SK-N-SH treated with all-trans-retinoic acid at 6 μM for 48 hours (cell line): ENCODE measurements around the gene LCE3C.

Experiments used
- ATAC-seq: fragments of 200-7000 bp; cut with Tn5 transposase; 3 replicates; pipeline ENCODE4 v1.9.1; 2020; ENCODE audit warnings: mild to moderate bottlenecking, moderate library complexity
- ARNTL ChIP-seq: fragments of 450-650 bp; formaldehyde crosslinking; IDR thresholded peaks from 2 replicates; pipeline ENCODE4 v1.5.0; 2020; ENCODE audit warnings: low read depth, mild to moderate bottlenecking, moderate library complexity, borderline replicate concordance
- CSDC2 ChIP-seq: fragments of 250-450 bp; sonication (Bioruptor Pico); IDR thresholded peaks from 2 replicates; pipeline ENCODE4 v1.5.0; 2020; ENCODE audit warnings: mild to moderate bottlenecking, moderate library complexity
- ESRRG ChIP-seq: fragments of 250-450 bp; sonication (Bioruptor Pico); IDR thresholded peaks from 2 replicates; pipeline ENCODE4 v1.6.1; 2021; ENCODE audit warnings: mild to moderate bottlenecking
- GLIS3 ChIP-seq: fragments of 250-450 bp; sonication (Bioruptor Pico); IDR thresholded peaks from 2 replicates; pipeline ENCODE4 v1.5.0; 2020; ENCODE audit warnings: mild to moderate bottlenecking, moderate library complexity
- ISL1 ChIP-seq: fragments of 250-450 bp; sonication (Bioruptor Pico); IDR thresholded peaks from 2 replicates; pipeline ENCODE4 v2.1.2; 2022; ENCODE audit warnings: mild to moderate bottlenecking, moderate library complexity
- OSR1 ChIP-seq: fragments of 250-450 bp; sonication (Bioruptor Pico); IDR thresholded peaks from 2 replicates; pipeline ENCODE4 v1.8.0; 2022; ENCODE audit warnings: moderate library complexity, mild to moderate bottlenecking, inconsistent platforms
- PPARA ChIP-seq: fragments of 250-450 bp; sonication (Bioruptor Pico); IDR thresholded peaks from 2 replicates; pipeline ENCODE4 v1.5.0; 2020; ENCODE audit warnings: mild to moderate bottlenecking, borderline replicate concordance
- RARB ChIP-seq: fragments of 250-450 bp; sonication (Bioruptor Pico); IDR thresholded peaks from 2 replicates; pipeline ENCODE4 v1.8.0; 2021; ENCODE audit warnings: mild to moderate bottlenecking, moderate library complexity
- SNAI2 ChIP-seq: fragments of 250-450 bp; sonication (Bioruptor Pico); IDR thresholded peaks from 2 replicates; pipeline ENCODE4 v1.5.0; 2020; ENCODE audit warnings: mild to moderate bottlenecking, moderate library complexity
- TCF4 ChIP-seq: fragments of 250-450 bp; sonication (Bioruptor Pico); IDR thresholded peaks from 2 replicates; pipeline ENCODE4 v1.8.0; 2021; ENCODE audit warnings: mild to moderate bottlenecking, moderate library complexity, borderline replicate concordance
- ZC3H10 ChIP-seq: fragments of 250-450 bp; sonication (Bioruptor Pico); IDR thresholded peaks from 2 replicates; pipeline ENCODE4 v1.5.1; 2021; ENCODE audit warnings: mild to moderate bottlenecking, moderate library complexity
- ZFP3 ChIP-seq: fragments of 250-450 bp; sonication (Bioruptor Pico); IDR thresholded peaks from 2 replicates; pipeline ENCODE4 v1.5.0; 2020; ENCODE audit warnings: mild to moderate bottlenecking, moderate library complexity
- ZFP30 ChIP-seq: fragments of 450-650 bp; formaldehyde crosslinking; IDR thresholded peaks from 2 replicates; pipeline ENCODE4 v1.5.0; 2022; ENCODE audit warnings: mild to moderate bottlenecking, moderate library complexity
- ZNF565 ChIP-seq: fragments of 450-650 bp; formaldehyde crosslinking; conservative IDR thresholded peaks from 2 replicates; pipeline ENCODE4 v1.5.0; 2020; ENCODE audit warnings: low read depth, mild to moderate bottlenecking, moderate library complexity
- ZNF70 ChIP-seq: fragments of 450-650 bp; formaldehyde crosslinking; IDR thresholded peaks from 2 replicates; pipeline ENCODE4 v1.5.0; 2020; ENCODE audit warnings: mild to moderate bottlenecking, moderate library complexity
- ZNF8 ChIP-seq: fragments of 450-650 bp; formaldehyde crosslinking; IDR thresholded peaks from 2 replicates; pipeline ENCODE4 v1.5.0; 2020; ENCODE audit warnings: mild to moderate bottlenecking, moderate library complexity
- TF ChIP-seq, protein P1 (sequence below): fragments of 250-450 bp; sonication (Bioruptor Pico); IDR thresholded peaks from 2 replicates; pipeline ENCODE4 v1.5.1; 2021; ENCODE audit warnings: mild to moderate bottlenecking, moderate library complexity
- TF ChIP-seq, protein P2 (sequence below): fragments of 250-450 bp; sonication (Bioruptor Pico); IDR thresholded peaks from 2 replicates; pipeline ENCODE4 v1.5.1; 2020; ENCODE audit warnings: low read depth, mild to moderate bottlenecking, moderate library complexity
- TF ChIP-seq, protein P3 (sequence below): fragments of 250-450 bp; sonication (Bioruptor Pico); IDR thresholded peaks from 2 replicates; pipeline ENCODE4 v1.8.0; 2020; ENCODE audit warnings: mild to moderate bottlenecking, moderate library complexity, borderline replicate concordance
- TF ChIP-seq, protein P4 (sequence below): fragments of 250-450 bp; sonication (Bioruptor Pico); IDR thresholded peaks from 2 replicates; pipeline ENCODE4 v1.5.0; 2020; ENCODE audit warnings: mild to moderate bottlenecking, moderate library complexity
- TF ChIP-seq, protein P5 (sequence below): fragments of 250-450 bp; sonication (Bioruptor Pico); IDR thresholded peaks from 2 replicates; pipeline ENCODE4 v1.8.0; 2021; ENCODE audit warnings: low read depth, mild to moderate bottlenecking, moderate library complexity, borderline replicate concordance

LCE3C gene, protein sequence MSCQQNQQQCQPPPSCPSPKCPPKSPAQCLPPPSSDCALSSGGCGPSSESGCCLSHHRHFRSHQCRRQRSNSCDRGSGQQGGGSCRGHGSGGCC

DNA sequence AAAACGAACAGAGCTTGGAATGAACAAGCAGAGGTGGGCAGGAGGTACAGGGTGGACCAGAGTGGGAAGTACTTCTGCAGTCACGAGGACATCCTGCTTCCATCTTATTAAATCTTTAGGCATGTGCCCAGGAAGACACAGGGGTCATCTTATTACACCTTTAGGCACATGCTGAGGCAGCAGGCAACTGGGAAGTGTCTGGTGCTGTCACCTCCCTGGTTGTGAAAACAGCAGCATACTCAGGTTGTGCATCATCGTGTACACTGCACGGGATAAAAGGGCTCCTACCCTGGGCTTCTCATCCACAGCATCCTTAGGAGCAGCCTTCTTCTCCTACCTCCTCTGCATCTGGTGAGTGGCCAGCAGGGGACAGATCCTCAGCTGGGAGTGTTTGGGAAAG, at the start of gene LCE3C:
Gene LCE3C (plus strand): TSS at position 301 of the 400 bp plus-strand sequence. CDS start 498 bp downstream, outside the sequence.
- no peak for ATAC-seq
- TF ChIP-seq PPARA (CRISPR knock-in tag) (no peak), RARB (CRISPR knock-in tag) (no peak), OSR1 (CRISPR knock-in tag) (no peak), ESRRG (CRISPR knock-in tag) (no peak), CSDC2 (no peak), ISL1 (no peak), ZFP3 (CRISPR knock-in tag) (no peak), SNAI2 (CRISPR knock-in tag) (no peak), TCF4 (CRISPR knock-in tag) (no peak), GLIS3 (CRISPR knock-in tag) (no peak), ZFP30 (CRISPR knock-in tag) (no peak), ZNF70 (CRISPR knock-in tag) (no peak), ZNF8 (CRISPR knock-in tag) (no peak), ARNTL (CRISPR knock-in tag) (no peak), ZC3H10 (CRISPR knock-in tag) (no peak), ZNF565 (CRISPR knock-in tag) (no peak)
- TF ChIP-seq, protein P1, sequence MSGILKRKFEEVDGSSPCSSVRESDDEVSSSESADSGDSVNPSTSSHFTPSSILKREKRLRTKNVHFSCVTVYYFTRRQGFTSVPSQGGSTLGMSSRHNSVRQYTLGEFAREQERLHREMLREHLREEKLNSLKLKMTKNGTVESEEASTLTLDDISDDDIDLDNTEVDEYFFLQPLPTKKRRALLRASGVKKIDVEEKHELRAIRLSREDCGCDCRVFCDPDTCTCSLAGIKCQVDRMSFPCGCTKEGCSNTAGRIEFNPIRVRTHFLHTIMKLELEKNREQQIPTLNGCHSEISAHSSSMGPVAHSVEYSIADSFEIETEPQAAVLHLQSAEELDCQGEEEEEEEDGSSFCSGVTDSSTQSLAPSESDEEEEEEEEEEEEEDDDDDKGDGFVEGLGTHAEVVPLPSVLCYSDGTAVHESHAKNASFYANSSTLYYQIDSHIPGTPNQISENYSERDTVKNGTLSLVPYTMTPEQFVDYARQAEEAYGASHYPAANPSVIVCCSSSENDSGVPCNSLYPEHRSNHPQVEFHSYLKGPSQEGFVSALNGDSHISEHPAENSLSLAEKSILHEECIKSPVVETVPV (CRISPR knock-in tag) = no peak
- TF ChIP-seq, protein P2, sequence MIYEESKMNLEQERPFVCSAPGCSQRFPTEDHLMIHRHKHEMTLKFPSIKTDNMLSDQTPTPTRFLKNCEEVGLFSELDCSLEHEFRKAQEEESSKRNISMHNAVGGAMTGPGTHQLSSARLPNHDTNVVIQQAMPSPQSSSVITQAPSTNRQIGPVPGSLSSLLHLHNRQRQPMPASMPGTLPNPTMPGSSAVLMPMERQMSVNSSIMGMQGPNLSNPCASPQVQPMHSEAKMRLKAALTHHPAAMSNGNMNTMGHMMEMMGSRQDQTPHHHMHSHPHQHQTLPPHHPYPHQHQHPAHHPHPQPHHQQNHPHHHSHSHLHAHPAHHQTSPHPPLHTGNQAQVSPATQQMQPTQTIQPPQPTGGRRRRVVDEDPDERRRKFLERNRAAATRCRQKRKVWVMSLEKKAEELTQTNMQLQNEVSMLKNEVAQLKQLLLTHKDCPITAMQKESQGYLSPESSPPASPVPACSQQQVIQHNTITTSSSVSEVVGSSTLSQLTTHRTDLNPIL (CRISPR knock-in tag) = no peak
- TF ChIP-seq, protein P3, sequence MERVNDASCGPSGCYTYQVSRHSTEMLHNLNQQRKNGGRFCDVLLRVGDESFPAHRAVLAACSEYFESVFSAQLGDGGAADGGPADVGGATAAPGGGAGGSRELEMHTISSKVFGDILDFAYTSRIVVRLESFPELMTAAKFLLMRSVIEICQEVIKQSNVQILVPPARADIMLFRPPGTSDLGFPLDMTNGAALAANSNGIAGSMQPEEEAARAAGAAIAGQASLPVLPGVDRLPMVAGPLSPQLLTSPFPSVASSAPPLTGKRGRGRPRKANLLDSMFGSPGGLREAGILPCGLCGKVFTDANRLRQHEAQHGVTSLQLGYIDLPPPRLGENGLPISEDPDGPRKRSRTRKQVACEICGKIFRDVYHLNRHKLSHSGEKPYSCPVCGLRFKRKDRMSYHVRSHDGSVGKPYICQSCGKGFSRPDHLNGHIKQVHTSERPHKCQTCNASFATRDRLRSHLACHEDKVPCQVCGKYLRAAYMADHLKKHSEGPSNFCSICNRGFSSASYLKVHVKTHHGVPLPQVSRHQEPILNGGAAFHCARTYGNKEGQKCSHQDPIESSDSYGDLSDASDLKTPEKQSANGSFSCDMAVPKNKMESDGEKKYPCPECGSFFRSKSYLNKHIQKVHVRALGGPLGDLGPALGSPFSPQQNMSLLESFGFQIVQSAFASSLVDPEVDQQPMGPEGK (CRISPR knock-in tag) = no peak
- TF ChIP-seq, protein P4, sequence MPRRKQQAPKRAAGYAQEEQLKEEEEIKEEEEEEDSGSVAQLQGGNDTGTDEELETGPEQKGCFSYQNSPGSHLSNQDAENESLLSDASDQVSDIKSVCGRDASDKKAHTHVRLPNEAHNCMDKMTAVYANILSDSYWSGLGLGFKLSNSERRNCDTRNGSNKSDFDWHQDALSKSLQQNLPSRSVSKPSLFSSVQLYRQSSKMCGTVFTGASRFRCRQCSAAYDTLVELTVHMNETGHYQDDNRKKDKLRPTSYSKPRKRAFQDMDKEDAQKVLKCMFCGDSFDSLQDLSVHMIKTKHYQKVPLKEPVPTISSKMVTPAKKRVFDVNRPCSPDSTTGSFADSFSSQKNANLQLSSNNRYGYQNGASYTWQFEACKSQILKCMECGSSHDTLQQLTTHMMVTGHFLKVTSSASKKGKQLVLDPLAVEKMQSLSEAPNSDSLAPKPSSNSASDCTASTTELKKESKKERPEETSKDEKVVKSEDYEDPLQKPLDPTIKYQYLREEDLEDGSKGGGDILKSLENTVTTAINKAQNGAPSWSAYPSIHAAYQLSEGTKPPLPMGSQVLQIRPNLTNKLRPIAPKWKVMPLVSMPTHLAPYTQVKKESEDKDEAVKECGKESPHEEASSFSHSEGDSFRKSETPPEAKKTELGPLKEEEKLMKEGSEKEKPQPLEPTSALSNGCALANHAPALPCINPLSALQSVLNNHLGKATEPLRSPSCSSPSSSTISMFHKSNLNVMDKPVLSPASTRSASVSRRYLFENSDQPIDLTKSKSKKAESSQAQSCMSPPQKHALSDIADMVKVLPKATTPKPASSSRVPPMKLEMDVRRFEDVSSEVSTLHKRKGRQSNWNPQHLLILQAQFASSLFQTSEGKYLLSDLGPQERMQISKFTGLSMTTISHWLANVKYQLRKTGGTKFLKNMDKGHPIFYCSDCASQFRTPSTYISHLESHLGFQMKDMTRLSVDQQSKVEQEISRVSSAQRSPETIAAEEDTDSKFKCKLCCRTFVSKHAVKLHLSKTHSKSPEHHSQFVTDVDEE (CRISPR knock-in tag) = no peak
- TF ChIP-seq, all 23 proteins: peak for 0

DNA sequence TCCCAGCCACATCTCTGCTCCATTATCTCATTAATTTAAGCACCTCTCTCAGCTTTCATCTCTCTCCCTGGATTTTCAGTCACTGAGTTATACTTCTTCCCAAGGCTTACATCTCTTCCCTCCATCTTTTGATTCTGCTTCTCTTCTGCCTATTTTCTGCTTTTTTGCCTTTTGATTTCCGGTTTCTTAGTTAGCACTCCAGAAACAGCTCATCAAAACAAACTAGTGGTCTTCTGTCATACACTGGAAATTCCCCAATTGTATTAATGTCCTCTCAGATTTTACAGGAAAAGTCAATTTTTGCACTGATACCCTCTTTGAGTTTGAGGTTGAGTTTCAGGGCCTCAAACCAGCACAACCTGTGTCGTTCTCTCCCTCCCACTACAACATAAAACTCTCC, 34.9 kb upstream of the LCE3C start:
- TF ChIP-seq ZNF8 (CRISPR knock-in tag) = no peak
- no peak for TF ChIP-seq ZFP3 (CRISPR knock-in tag)
- TF ChIP-seq ZNF70 (CRISPR knock-in tag) = no peak
- TF ChIP-seq, protein P5, sequence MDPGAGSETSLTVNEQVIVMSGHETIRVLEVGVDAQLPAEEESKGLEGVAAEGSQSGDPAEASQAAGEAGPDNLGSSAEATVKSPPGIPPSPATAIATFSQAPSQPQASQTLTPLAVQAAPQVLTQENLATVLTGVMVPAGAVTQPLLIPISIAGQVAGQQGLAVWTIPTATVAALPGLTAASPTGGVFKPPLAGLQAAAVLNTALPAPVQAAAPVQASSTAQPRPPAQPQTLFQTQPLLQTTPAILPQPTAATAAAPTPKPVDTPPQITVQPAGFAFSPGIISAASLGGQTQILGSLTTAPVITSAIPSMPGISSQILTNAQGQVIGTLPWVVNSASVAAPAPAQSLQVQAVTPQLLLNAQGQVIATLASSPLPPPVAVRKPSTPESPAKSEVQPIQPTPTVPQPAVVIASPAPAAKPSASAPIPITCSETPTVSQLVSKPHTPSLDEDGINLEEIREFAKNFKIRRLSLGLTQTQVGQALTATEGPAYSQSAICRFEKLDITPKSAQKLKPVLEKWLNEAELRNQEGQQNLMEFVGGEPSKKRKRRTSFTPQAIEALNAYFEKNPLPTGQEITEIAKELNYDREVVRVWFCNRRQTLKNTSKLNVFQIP (CRISPR knock-in tag) = no peak
- no peak for TF ChIP-seq RARB (CRISPR knock-in tag)
- TF ChIP-seq, protein P3 (CRISPR knock-in tag) = no peak
- no peak for TF ChIP-seq ESRRG (CRISPR knock-in tag)
- no peak for TF ChIP-seq ZFP30 (CRISPR knock-in tag)
- no peak for TF ChIP-seq SNAI2 (CRISPR knock-in tag)
- TF ChIP-seq GLIS3 (CRISPR knock-in tag) = no peak
- no peak for TF ChIP-seq ZNF565 (CRISPR knock-in tag)
- no peak for TF ChIP-seq PPARA (CRISPR knock-in tag)
- no peak for TF ChIP-seq ZC3H10 (CRISPR knock-in tag)
- TF ChIP-seq TCF4 (CRISPR knock-in tag) = no peak
- no peak for TF ChIP-seq OSR1 (CRISPR knock-in tag)
- TF ChIP-seq, all 23 proteins: peak for 0
- no peak for ATAC-seq
